ENCODE results near the gene KPNA6.
"Not testable (repeated sequence)": the region's sequence is repeated elsewhere in the genome, so short reads cannot be mapped to it uniquely, and the experiment has no call there.

The KPNA6 gene

DNA sequence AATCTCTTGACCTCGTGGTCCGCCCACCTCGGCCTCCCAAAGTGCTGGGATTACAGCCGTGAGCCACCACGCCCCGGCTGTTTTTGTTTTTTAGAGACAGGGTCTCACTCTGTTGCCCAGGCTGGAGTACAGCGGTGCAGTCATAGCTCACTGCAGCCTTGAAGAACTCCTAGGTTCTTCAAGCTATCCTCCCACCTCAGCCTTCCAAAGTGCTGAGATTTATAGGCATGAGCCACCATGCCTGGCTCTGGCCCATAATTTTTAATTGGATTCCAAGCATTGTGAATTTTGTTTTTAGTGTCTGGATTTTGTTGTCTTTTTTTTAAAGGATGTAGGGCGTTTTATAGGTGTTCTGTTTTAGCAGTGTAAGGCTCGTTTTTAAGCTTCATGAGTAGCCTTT lies 43.0 kb downstream of the KPNA6 start:
- no peaks in the 10 kb centered on the region for H3K9me3 ChIP-seq (ENCODE audit: control insufficient read depth, low read length)
- no peak overlapping the region for H3K4me2 ChIP-seq (ENCODE audit: low read length)
- H3K4me1 ChIP-seq: no peaks in the 10 kb centered on the region
- H2AFZ ChIP-seq: no peak overlapping the region
- no peak overlapping the region for H3K4me3 ChIP-seq (ENCODE audit: low read depth, low read length)
- no peaks in the 10 kb centered on the region for H3K36me3 ChIP-seq (ENCODE audit: control insufficient read depth, insufficient read depth, low read length)
- TF ChIP-seq, protein P1, sequence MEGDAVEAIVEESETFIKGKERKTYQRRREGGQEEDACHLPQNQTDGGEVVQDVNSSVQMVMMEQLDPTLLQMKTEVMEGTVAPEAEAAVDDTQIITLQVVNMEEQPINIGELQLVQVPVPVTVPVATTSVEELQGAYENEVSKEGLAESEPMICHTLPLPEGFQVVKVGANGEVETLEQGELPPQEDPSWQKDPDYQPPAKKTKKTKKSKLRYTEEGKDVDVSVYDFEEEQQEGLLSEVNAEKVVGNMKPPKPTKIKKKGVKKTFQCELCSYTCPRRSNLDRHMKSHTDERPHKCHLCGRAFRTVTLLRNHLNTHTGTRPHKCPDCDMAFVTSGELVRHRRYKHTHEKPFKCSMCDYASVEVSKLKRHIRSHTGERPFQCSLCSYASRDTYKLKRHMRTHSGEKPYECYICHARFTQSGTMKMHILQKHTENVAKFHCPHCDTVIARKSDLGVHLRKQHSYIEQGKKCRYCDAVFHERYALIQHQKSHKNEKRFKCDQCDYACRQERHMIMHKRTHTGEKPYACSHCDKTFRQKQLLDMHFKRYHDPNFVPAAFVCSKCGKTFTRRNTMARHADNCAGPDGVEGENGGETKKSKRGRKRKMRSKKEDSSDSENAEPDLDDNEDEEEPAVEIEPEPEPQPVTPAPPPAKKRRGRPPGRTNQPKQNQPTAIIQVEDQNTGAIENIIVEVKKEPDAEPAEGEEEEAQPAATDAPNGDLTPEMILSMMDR (IDR thresholded peaks at IDR 0.05): no peak
- no peak overlapping the region for H3K9ac ChIP-seq
- H3K27ac ChIP-seq: no peak overlapping the region
- H3K27me3 ChIP-seq (ENCODE audit: control insufficient read depth, insufficient read depth, low read length): no peaks in the 10 kb centered on the region
- H3K79me2 ChIP-seq: peaks cover 41% of the 10 kb centered on the region

DNA sequence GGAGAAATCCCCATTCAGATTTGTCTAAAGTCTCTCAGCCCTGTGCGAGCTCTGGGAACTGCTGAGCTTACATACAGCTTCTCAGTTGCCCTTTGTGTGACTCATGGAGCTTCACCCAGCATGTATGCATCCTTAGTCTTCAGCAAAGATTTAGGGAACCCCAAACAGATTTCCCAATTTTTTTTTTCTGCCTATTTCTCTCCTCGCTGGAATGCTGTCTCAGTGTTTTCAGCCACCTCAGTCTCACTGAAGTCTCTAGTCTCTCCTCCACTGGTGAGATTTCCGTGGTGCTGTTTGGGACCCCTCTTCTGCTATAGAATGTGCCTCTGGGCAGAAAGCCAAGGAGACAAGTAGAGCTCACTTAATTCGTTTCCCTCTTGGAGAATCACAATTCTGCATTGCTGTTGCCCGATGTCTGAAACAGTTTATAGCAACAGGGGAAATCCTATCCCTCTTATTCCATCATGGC lies 43.5 kb downstream of the KPNA6 start:
- Histone ChIP-seq H3K36me3 (ENCODE audit: control insufficient read depth, insufficient read depth, low read length) (no peaks in the 10 kb centered on the region), H3K79me2 (peaks cover 41% of the 10 kb centered on the region), H3K4me3 (ENCODE audit: low read depth, low read length) (no peak overlapping the region), H3K27me3 (ENCODE audit: control insufficient read depth, insufficient read depth, low read length) (no peaks in the 10 kb centered on the region), H3K27ac (no peak overlapping the region), H2AFZ (no peak overlapping the region), H3K9ac (no peak overlapping the region), H3K9me3 (ENCODE audit: control insufficient read depth, low read length) (no peaks in the 10 kb centered on the region), H3K4me2 (ENCODE audit: low read length) (no peak overlapping the region), H3K4me1 (no peaks in the 10 kb centered on the region)
- TF ChIP-seq, protein P1 (IDR thresholded peaks at IDR 0.05): no peak

DNA sequence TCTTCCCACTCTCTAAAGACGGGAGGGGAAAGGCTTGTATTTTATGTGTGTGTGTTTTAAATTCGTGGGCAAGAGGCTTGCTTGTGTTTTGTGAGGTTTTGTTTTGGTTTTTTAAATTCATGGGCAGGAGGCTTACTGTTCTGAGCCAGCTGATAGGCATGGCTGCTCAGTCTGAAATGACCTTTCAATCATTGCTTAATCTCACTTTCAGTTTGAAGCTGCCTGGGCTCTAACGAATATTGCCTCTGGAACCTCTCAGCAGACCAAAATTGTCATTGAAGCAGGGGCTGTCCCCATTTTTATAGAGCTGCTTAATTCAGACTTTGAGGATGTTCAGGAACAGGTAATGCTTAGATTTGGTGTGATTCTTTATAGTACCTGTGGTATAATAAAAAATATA lies 51.3 kb downstream of the KPNA6 start:
- no peak overlapping the region for H3K4me2 ChIP-seq (ENCODE audit: low read length)
- H3K9ac ChIP-seq: no peak overlapping the region
- no peaks in the 10 kb centered on the region for H3K36me3 ChIP-seq (ENCODE audit: control insufficient read depth, insufficient read depth, low read length)
- H3K9me3 ChIP-seq (ENCODE audit: control insufficient read depth, low read length): no peaks in the 10 kb centered on the region
- H3K27me3 ChIP-seq (ENCODE audit: control insufficient read depth, insufficient read depth, low read length): no peaks in the 10 kb centered on the region
- H3K27ac ChIP-seq: no peak overlapping the region
- H3K4me3 ChIP-seq (ENCODE audit: low read depth, low read length): no peak overlapping the region
- H3K79me2 ChIP-seq: no peaks in the 10 kb centered on the region
- no peak overlapping the region for H2AFZ ChIP-seq
- no peaks in the 10 kb centered on the region for H3K4me1 ChIP-seq
- TF ChIP-seq, protein P1 (IDR thresholded peaks at IDR 0.05): no peak

DNA sequence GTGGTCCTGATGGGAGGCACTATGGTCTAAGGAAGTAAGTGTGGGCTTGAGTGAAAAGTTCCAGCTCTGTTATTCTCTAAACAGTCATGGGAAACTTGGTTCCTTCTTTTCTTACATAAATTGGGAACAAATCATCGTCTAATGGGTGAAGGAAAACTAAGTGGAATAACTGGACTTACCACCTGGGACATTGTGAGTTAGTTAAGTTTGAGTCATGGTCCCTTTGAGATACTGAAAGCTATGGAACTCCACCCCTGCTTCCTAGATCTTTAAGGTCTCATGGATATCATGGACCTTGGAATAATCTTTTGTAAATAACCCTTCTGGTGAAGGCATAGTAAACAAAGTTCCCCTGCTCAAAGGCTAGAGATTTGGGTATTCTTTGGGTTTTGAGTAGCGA lies 55.5 kb downstream of the KPNA6 start:
- no peak overlapping the region for H2AFZ ChIP-seq
- no peak overlapping the region for H3K9ac ChIP-seq
- H3K27me3 ChIP-seq (ENCODE audit: control insufficient read depth, insufficient read depth, low read length): no peaks in the 10 kb centered on the region
- H3K9me3 ChIP-seq (ENCODE audit: control insufficient read depth, low read length): no peaks in the 10 kb centered on the region
- no peak overlapping the region for H3K4me3 ChIP-seq (ENCODE audit: low read depth, low read length)
- no peak overlapping the region for H3K27ac ChIP-seq
- no peak overlapping the region for H3K4me2 ChIP-seq (ENCODE audit: low read length)
- TF ChIP-seq, protein P1 (IDR thresholded peaks at IDR 0.05): no peak
- H3K4me1 ChIP-seq: no peaks in the 10 kb centered on the region
- H3K36me3 ChIP-seq (ENCODE audit: control insufficient read depth, insufficient read depth, low read length): no peaks in the 10 kb centered on the region
- H3K79me2 ChIP-seq: no peaks in the 10 kb centered on the region

DNA sequence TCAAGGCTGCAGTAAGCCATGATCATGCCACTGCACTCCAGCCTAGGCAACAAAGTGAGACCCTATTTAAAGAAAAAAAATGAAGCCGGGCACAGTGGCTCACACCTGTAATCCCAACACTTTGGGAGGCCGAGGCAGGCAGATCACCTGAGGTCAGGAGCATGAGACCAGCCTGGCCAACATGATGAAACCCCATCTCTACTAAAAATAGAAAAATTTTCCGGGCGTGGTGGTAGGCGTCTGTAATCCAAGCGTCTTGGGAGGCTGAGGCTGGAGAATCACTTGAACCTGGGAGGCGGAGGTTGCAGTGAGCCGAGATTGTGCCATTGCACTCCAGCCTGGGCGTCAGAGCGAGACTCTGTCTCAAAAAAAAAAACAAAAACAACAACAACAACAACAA lies 57.8 kb downstream of the KPNA6 start:
- H3K79me2 ChIP-seq; H3K36me3 ChIP-seq (ENCODE audit: control insufficient read depth, insufficient read depth, low read length); H3K4me2 ChIP-seq (ENCODE audit: low read length); H2AFZ ChIP-seq; H3K4me1 ChIP-seq; H3K9ac ChIP-seq; H3K27me3 ChIP-seq (ENCODE audit: control insufficient read depth, insufficient read depth, low read length); H3K4me3 ChIP-seq (ENCODE audit: low read depth, low read length); H3K9me3 ChIP-seq (ENCODE audit: control insufficient read depth, low read length); H3K27ac ChIP-seq: not testable (repeated sequence)

Measured in parathyroid adenoma (tissue), 2 donors.